ENCODE measurements around the gene HOXB5.

Gene HOXB5

DNA sequence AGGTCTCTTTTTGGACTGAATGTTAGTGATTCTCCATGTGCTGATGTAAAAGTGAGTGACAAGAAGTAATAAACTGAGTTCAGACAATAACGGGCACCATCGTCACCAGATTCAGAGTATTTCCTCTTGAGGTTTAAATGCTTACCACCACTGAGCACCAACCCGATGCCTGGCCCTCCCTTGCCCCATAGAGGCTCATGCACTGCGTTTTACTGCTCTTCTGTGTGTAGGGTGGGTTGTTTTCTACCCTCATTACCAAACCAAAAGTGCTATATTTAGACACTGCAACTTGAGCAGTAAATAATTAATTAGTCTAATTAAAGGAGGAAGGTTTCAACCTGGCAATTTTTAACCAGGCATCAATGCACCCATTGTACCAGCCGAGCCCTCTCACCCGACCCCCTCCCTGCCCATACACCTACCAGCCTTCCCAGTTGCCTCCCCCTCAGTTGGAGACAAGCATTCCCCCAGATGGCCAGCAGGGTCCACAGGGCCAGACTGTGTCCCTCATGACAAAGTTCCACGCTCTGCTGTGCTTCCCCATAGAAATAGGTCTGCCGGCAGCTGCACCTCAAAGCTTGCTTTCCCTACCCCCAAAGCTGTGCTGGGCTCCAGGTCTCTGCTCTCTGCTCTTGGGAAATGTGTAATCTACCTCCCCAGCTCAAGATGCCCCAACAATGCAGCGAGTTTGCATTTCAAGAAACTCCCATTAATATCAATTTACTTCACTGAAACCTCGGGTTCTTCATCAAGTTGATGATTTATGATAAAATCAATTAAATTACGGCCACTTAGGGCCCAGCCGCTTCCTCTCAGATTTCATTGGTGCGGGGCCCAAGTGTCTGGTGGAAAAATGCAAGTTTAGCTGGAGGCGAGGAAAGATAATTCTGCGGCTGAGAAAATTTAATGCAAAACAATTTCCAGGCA lies 31.4 kb downstream of the HOXB5 start (continued):
- TF ChIP-seq, protein P1, sequence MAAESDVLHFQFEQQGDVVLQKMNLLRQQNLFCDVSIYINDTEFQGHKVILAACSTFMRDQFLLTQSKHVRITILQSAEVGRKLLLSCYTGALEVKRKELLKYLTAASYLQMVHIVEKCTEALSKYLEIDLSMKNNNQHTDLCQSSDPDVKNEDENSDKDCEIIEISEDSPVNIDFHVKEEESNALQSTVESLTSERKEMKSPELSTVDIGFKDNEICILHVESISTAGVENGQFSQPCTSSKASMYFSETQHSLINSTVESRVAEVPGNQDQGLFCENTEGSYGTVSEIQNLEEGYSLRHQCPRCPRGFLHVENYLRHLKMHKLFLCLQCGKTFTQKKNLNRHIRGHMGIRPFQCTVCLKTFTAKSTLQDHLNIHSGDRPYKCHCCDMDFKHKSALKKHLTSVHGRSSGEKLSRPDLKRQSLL (tag by site-specific recombination; IDR thresholded peaks at IDR 0.05): no peak
- TF ChIP-seq ZNF24 (tag by site-specific recombination; IDR thresholded peaks at IDR 0.05): peak; percentile 63; the same call in 1 of the 2 replicates
- no peak for TF ChIP-seq YY1 (tag by site-specific recombination; IDR thresholded peaks at IDR 0.05)
- peak; percentile 71; the same call in 1 of the 2 replicates for TF ChIP-seq ZNF596 (tag by site-specific recombination; IDR thresholded peaks at IDR 0.05)
- TF ChIP-seq ZFP37 (tag by site-specific recombination; IDR thresholded peaks at IDR 0.05): no peak
- TF ChIP-seq, protein P2, sequence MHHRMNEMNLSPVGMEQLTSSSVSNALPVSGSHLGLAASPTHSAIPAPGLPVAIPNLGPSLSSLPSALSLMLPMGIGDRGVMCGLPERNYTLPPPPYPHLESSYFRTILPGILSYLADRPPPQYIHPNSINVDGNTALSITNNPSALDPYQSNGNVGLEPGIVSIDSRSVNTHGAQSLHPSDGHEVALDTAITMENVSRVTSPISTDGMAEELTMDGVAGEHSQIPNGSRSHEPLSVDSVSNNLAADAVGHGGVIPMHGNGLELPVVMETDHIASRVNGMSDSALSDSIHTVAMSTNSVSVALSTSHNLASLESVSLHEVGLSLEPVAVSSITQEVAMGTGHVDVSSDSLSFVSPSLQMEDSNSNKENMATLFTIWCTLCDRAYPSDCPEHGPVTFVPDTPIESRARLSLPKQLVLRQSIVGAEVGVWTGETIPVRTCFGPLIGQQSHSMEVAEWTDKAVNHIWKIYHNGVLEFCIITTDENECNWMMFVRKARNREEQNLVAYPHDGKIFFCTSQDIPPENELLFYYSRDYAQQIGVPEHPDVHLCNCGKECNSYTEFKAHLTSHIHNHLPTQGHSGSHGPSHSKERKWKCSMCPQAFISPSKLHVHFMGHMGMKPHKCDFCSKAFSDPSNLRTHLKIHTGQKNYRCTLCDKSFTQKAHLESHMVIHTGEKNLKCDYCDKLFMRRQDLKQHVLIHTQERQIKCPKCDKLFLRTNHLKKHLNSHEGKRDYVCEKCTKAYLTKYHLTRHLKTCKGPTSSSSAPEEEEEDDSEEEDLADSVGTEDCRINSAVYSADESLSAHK (tag by site-specific recombination; IDR thresholded peaks at IDR 0.05): peak; percentile 94
- no peak for TF ChIP-seq ZNF521 (tag by site-specific recombination; IDR thresholded peaks at IDR 0.05)
- TF ChIP-seq ZNF626 (tag by site-specific recombination; IDR thresholded peaks at IDR 0.05): no peak
- peak; percentile 70 for TF ChIP-seq ZNF341 (tag by site-specific recombination; IDR thresholded peaks at IDR 0.05; ENCODE audit: low read depth)
- TF ChIP-seq, protein P3, sequence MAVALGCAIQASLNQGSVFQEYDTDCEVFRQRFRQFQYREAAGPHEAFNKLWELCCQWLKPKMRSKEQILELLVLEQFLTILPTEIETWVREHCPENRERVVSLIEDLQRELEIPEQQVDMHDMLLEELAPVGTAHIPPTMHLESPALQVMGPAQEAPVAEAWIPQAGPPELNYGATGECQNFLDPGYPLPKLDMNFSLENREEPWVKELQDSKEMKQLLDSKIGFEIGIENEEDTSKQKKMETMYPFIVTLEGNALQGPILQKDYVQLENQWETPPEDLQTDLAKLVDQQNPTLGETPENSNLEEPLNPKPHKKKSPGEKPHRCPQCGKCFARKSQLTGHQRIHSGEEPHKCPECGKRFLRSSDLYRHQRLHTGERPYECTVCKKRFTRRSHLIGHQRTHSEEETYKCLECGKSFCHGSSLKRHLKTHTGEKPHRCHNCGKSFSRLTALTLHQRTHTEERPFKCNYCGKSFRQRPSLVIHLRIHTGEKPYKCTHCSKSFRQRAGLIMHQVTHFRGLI (tag by site-specific recombination; IDR thresholded peaks at IDR 0.05): peak; percentile 48; the same call in 1 of the 2 replicates
- TF ChIP-seq, protein P4, sequence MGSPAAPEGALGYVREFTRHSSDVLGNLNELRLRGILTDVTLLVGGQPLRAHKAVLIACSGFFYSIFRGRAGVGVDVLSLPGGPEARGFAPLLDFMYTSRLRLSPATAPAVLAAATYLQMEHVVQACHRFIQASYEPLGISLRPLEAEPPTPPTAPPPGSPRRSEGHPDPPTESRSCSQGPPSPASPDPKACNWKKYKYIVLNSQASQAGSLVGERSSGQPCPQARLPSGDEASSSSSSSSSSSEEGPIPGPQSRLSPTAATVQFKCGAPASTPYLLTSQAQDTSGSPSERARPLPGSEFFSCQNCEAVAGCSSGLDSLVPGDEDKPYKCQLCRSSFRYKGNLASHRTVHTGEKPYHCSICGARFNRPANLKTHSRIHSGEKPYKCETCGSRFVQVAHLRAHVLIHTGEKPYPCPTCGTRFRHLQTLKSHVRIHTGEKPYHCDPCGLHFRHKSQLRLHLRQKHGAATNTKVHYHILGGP (tag by site-specific recombination; IDR thresholded peaks at IDR 0.05): peak; percentile 88
- TF ChIP-seq EGR2 (tag by site-specific recombination; IDR thresholded peaks at IDR 0.05; ENCODE audit: low read depth): peak; percentile 23; the same call in 1 of the 2 replicates
- peak; percentile 96 for TF ChIP-seq SP7 (tag by site-specific recombination; IDR thresholded peaks at IDR 0.05)
- no peak for TF ChIP-seq SCRT1 (tag by site-specific recombination; IDR thresholded peaks at IDR 0.05; ENCODE audit: borderline replicate concordance)
- TF ChIP-seq, protein P5, sequence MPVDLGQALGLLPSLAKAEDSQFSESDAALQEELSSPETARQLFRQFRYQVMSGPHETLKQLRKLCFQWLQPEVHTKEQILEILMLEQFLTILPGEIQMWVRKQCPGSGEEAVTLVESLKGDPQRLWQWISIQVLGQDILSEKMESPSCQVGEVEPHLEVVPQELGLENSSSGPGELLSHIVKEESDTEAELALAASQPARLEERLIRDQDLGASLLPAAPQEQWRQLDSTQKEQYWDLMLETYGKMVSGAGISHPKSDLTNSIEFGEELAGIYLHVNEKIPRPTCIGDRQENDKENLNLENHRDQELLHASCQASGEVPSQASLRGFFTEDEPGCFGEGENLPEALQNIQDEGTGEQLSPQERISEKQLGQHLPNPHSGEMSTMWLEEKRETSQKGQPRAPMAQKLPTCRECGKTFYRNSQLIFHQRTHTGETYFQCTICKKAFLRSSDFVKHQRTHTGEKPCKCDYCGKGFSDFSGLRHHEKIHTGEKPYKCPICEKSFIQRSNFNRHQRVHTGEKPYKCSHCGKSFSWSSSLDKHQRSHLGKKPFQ (tag by site-specific recombination; IDR thresholded peaks at IDR 0.05): peak; percentile 73
- peak; percentile 15; the same call in 1 of the 2 replicates for TF ChIP-seq GLIS2 (tag by site-specific recombination; IDR thresholded peaks at IDR 0.05)
- no peak for TF ChIP-seq ZNF311 (tag by site-specific recombination; IDR thresholded peaks at IDR 0.05; ENCODE audit: borderline replicate concordance)
- no peak for TF ChIP-seq ZNF16 (tag by site-specific recombination; IDR thresholded peaks at IDR 0.05; ENCODE audit: low read depth)
- peak; percentile 82 for TF ChIP-seq OSR2 (tag by site-specific recombination; IDR thresholded peaks at IDR 0.05)
- TF ChIP-seq, protein P6, sequence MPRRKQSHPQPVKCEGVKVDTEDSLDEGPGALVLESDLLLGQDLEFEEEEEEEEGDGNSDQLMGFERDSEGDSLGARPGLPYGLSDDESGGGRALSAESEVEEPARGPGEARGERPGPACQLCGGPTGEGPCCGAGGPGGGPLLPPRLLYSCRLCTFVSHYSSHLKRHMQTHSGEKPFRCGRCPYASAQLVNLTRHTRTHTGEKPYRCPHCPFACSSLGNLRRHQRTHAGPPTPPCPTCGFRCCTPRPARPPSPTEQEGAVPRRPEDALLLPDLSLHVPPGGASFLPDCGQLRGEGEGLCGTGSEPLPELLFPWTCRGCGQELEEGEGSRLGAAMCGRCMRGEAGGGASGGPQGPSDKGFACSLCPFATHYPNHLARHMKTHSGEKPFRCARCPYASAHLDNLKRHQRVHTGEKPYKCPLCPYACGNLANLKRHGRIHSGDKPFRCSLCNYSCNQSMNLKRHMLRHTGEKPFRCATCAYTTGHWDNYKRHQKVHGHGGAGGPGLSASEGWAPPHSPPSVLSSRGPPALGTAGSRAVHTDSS (tag by site-specific recombination; IDR thresholded peaks at IDR 0.05): peak; percentile 85
- TF ChIP-seq ZNF10 (tag by site-specific recombination; IDR thresholded peaks at IDR 0.05): no peak
- no peak for TF ChIP-seq ZNF768 (tag by site-specific recombination; IDR thresholded peaks at IDR 0.05)
- TF ChIP-seq KLF10 (tag by site-specific recombination; IDR thresholded peaks at IDR 0.05): peak; percentile 78
- peak; percentile 75; the same call in 1 of the 2 replicates for TF ChIP-seq ZNF561 (tag by site-specific recombination; IDR thresholded peaks at IDR 0.05; ENCODE audit: borderline replicate concordance)
- TF ChIP-seq ZNF624 (tag by site-specific recombination; IDR thresholded peaks at IDR 0.05): no peak
